ENCODE data around the gene ALDH1L1. TPM values are rescaled to one million over a fixed set of nuclear protein-coding genes. Genes with fewer than 3 reads are reported as not detected.

Gene ALDH1L1
- total and polyA plus RNA-seq, 2 of the 8 experiments (the other 6 are each of a cell fraction or from before 2014, with no cell fraction given), result 0.98 to 1.6 TPM

DNA sequence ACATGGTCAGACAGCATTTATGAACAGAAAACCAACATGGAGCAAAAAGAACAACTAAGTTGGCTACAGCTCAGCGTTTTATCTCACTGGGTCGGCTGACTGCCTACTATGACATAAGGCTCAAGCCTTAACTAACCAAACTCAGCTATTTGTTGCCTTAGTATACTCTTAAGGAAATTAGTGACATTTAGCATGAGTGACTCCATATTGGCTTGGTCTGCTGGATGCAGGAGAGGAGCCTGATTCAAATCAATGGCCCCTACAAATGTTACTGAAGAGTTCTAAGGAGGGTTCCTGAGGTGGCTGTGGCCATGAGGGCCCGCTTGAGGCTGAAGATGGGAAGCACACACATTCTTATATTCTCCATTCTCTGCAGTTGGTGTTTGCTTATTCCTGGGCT lies 20.1 kb upstream of the ALDH1L1 start:
- Histone ChIP-seq H4K5ac (ENCODE audit: insufficient read length, low read depth, low read length) (no peak overlapping the region), H3K23ac (ENCODE audit: insufficient read length) (no peak overlapping the region), H4K8ac (ENCODE audit: extremely low read depth, insufficient read depth, low read length) (no peak overlapping the region), H2BK15ac (ENCODE audit: low read length) (no peak overlapping the region), H3K56ac (replicated peaks; ENCODE audit: insufficient read length, low read depth, low read length) (no peak overlapping the region), H2BK120ac (replicated peaks; ENCODE audit: low read depth, low read length) (no peak overlapping the region), H3K14ac (ENCODE audit: insufficient read length) (no peak overlapping the region), H2BK5ac (ENCODE audit: low read depth, low read length) (no peak overlapping the region), H3K4me1 (replicated peaks in 1 of 4; ENCODE audit: control insufficient read depth in 3 of 4, insufficient read depth in 4 of 4, low read length in 3 of 4) (no peaks in the 10 kb centered on the region), H3K9ac (replicated peaks in 1 of 4; ENCODE audit: extremely low read depth in 1 of 4, low read depth in 3 of 4, low read length in 3 of 4) (no peak overlapping the region), H3K23me2 (ENCODE audit: low read depth, low read length) (no peaks in the 10 kb centered on the region), H3K79me2 (ENCODE audit: control insufficient read depth in 1 of 2, insufficient read depth in 2 of 2, low read length in 2 of 2) (no peaks in the 10 kb centered on the region), H3K4ac (replicated peaks; ENCODE audit: insufficient read length, low read depth, low read length) (no peak overlapping the region), H3K18ac (ENCODE audit: extremely low read depth, low read length) (no peak overlapping the region), H4K91ac (replicated peaks; ENCODE audit: insufficient read length, low read length) (no peak overlapping the region), H2BK12ac (ENCODE audit: low read depth, low read length) (no peak overlapping the region), H3K4me3 (ENCODE audit: extremely low read depth in 1 of 4, insufficient read depth in 2 of 4, low read depth in 3 of 4, low read length in 4 of 4) (no peak overlapping the region), H3K27me3 (replicated peaks in 1 of 4; ENCODE audit: control insufficient read depth in 3 of 4, extremely low read depth in 1 of 4, insufficient read depth in 3 of 4, low read length in 3 of 4) (no peaks in the 10 kb centered on the region; a peak in 1 of 7 replicates), H2BK20ac (ENCODE audit: low read length) (no peak overlapping the region), H3K27ac (ENCODE audit: low read depth, low read length) (no peak overlapping the region), H3K4me2 (ENCODE audit: insufficient read depth in 1 of 2, low read depth in 2 of 2, low read length in 2 of 2) (no peak overlapping the region), H4K20me1 (replicated peaks in 1 of 2; ENCODE audit: control insufficient read depth in 1 of 2, insufficient read depth in 2 of 2, low read length in 2 of 2) (no peaks in the 10 kb centered on the region), H3K9me3 (ENCODE audit: insufficient read depth in 2 of 2, low read depth in 1 of 2, low read length in 1 of 2) (peaks cover 3 to 5% of the 10 kb centered on the region in 2 experiments; a peak in 2 of 4 replicates), H2AFZ (ENCODE audit: low read length) (no peak overlapping the region), H3K36me3 (ENCODE audit: control insufficient read depth in 2 of 4, insufficient read depth in 4 of 4, low read length in 3 of 4) (no peaks in the 10 kb centered on the region), H3K79me1 (ENCODE audit: low read depth, low read length) (no peaks in the 10 kb centered on the region), H2AK5ac (ENCODE audit: low read depth, low read length) (no peak overlapping the region)
- 87% methylated on average over 3 of the region's 3 CpGs; no CpG with 5 or more reads in 1 of the 2 experiments for WGBS, 2 experiments (ENCODE audit: extremely low coverage in 1 of 2, insufficient coverage in 1 of 2, insufficient read length in 1 of 2, insufficient replicate concordance in 2 of 2, low coverage in 1 of 2, low lambda C conversion rate in 2 of 2, missing lambda C conversion rate in 1 of 2)
- DNase-seq (ENCODE audit: low read depth in 1 of 2, low spot score in 2 of 2), result no peak
- no peak for FAIRE-seq
- ChIA-PET CTCF (ENCODE audit: partially characterized antibody) (interaction anchor here (0.7 to 5.5 kb wide), 9 partner anchors 7 to 278 kb away, joined by 3 to 43 read pairs (median 7); no protein-coding TSS in a partner anchor), POLR2A (ENCODE audit: partially characterized antibody) (interaction anchor here (1.2 kb wide), 1 partner anchor 66 kb away, joined by 3 read pairs; no protein-coding TSS in a partner anchor)
- TF ChIP-seq RBBP5 (IDR thresholded peaks at IDR 0.05; ENCODE audit: borderline replicate concordance, low read depth, low read length), result no peak
- no peak for TF ChIP-seq BCL11A (IDR thresholded peaks at IDR 0.05; ENCODE audit: low read depth in 2 of 2, low read length in 2 of 2)
- no peak for TF ChIP-seq FOSL1 (IDR thresholded peaks at IDR 0.05; ENCODE audit: insufficient read depth, low read depth, low read length)
- TF ChIP-seq JUN (IDR thresholded peaks at IDR 0.05; ENCODE audit: low read depth, low read length), result no peak
- no peak for TF ChIP-seq RFX5 (IDR thresholded peaks at IDR 0.05; ENCODE audit: borderline replicate concordance, low read depth, low read length)
- TF ChIP-seq HDAC2 (IDR thresholded peaks at IDR 0.05; ENCODE audit: borderline replicate concordance in 1 of 2, low read depth in 2 of 2, low read length in 2 of 2), result no peak
- no peak for TF ChIP-seq PHF8 (conservative IDR thresholded peaks at IDR 0.05; ENCODE audit: low read depth, low read length)
